Measurements from ENCODE around the gene STON2. TPM values are rescaled to one million over a fixed set of nuclear protein-coding genes. Genes with fewer than 3 reads are reported as not detected.
"Not testable (repeated sequence)": the region's sequence is repeated elsewhere in the genome, so short reads cannot be mapped to it uniquely, and the experiment has no call there.

Gene STON2
- total RNA-seq, 2 experiments from 2014 or later: 0.30 to 0.37 TPM

GRCh38 chr14:81243499-81243898 is 156.6 kb downstream of the STON2 start:
- no peak overlapping the region for H3K4me3 Mint-ChIP-seq
- H3K36me3 Mint-ChIP-seq: peaks cover 6% of the 10 kb centered on the region
- H3K4me1 Mint-ChIP-seq: no peaks in the 10 kb centered on the region
- H3K27ac Mint-ChIP-seq: no peak overlapping the region
- H3K9me3 Mint-ChIP-seq: peaks cover 13% of the 10 kb centered on the region
- peaks cover 5% of the 10 kb centered on the region for H3K27me3 Mint-ChIP-seq
- no peak for DNase-seq

DNA sequence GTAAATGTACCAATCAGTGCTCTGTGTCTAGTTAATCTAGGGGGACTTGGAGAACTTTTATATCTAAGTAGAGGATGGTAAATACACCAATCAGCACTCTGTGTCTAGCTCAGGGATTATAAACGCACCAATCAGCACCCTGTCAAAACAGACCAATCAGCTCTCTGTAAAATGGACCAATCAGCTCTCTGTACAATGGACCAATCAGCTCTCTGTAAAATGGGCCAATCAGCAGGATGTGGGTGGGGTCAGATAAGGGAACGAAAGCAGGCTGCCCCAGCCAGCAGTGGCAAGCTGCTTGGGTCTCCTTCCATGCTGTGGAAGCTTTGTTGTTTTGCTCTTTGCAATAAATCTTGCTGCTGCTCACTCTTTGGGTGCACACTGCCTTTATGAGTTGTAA is 163.3 kb downstream of the STON2 start:
- H3K27me3 Mint-ChIP-seq, H3K36me3 Mint-ChIP-seq, H3K4me1 Mint-ChIP-seq, H3K27ac Mint-ChIP-seq, H3K4me3 Mint-ChIP-seq, H3K9me3 Mint-ChIP-seq, DNase-seq: not testable (repeated sequence)

DNA sequence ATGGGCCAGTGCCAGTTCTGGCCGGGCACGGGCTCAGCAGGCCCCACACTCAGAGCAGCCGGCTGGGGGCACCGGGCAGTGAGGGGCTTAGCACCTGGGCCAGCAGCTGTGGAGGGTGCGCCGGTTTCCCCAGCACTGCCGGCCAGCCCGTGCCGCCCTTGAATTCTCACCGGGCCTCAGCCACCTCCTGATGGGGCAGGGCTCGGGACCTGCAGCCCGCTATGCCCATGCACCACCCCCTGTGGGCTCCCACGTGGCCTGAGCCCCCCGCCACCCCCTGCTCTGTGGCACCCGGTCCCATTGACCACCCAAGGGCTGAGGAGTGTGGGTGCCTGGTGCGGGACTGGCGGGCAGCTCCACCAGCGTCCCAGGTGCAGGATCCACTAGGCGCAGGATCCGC is 164.0 kb downstream of the STON2 start:
- Mint-ChIP-seq H3K9me3 (no peaks in the 10 kb centered on the region), H3K4me3 (no peak overlapping the region), H3K27me3 (no peaks in the 10 kb centered on the region), H3K27ac (no peak overlapping the region), H3K36me3 (no peaks in the 10 kb centered on the region), H3K4me1 (peaks cover 3% of the 10 kb centered on the region)
- DNase-seq: no peak

DNA sequence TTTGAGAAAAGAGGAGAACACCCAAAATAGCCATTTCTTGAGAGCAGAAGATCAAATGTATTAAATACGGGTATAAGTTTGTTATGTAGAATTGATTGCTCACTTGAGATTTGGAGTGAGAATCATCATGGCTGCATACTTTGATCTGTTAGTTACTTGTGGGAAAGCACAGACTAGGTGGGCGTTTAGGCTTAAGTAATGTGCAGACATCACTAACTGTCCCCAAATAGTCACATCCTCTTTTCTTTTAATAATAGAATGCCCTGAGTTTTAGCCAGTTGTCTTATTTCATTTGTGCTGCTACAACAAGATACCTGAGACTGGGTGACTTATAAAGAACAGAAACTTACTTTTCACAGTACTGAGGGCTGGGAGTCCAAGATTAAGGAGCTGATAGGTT is 165.0 kb downstream of the STON2 start:
- Mint-ChIP-seq H3K36me3 (no peaks in the 10 kb centered on the region), H3K27me3 (no peaks in the 10 kb centered on the region), H3K27ac (no peak overlapping the region), H3K4me3 (no peak overlapping the region), H3K9me3 (no peaks in the 10 kb centered on the region), H3K4me1 (peaks cover 3% of the 10 kb centered on the region)
- DNase-seq: no peak

GRCh38 chr14:81234278-81234677 is 165.8 kb downstream of the STON2 start:
- no peak for DNase-seq
- Mint-ChIP-seq H3K27ac (no peak overlapping the region), H3K27me3 (no peaks in the 10 kb centered on the region)

DNA sequence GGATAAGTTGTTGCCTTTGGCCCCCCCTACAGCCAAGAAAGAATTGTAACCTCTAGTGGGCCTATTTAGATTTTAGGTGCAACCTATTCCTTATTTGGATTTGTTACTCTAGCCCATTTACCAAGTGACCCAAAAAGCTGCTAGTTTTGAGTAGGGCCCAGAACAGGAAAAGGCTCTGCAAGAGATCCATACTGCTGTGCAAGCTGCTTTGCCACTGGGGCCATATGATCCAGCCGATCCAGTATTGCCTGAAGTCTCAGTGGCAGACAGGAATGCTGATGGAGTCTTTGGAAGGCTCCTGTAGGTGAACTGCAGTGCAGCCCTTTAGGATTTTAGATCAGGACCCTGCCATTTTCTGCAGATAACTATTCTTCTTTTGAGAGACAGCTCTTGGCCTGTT is 166.5 kb downstream of the STON2 start:
- peaks cover 3% of the 10 kb centered on the region for H3K4me1 Mint-ChIP-seq
- no peaks in the 10 kb centered on the region for H3K27me3 Mint-ChIP-seq
- H3K4me3 Mint-ChIP-seq: no peak overlapping the region
- no peaks in the 10 kb centered on the region for H3K9me3 Mint-ChIP-seq
- DNase-seq: no peak
- no peaks in the 10 kb centered on the region for H3K36me3 Mint-ChIP-seq
- no peak overlapping the region for H3K27ac Mint-ChIP-seq

More at GRCh38 chr14:81234278-81234677, 165.8 kb downstream of the STON2 start:
- Mint-ChIP-seq H3K36me3 (no peaks in the 10 kb centered on the region), H3K4me1 (peaks cover 3% of the 10 kb centered on the region), H3K4me3 (no peak overlapping the region), H3K9me3 (no peaks in the 10 kb centered on the region)

DNA sequence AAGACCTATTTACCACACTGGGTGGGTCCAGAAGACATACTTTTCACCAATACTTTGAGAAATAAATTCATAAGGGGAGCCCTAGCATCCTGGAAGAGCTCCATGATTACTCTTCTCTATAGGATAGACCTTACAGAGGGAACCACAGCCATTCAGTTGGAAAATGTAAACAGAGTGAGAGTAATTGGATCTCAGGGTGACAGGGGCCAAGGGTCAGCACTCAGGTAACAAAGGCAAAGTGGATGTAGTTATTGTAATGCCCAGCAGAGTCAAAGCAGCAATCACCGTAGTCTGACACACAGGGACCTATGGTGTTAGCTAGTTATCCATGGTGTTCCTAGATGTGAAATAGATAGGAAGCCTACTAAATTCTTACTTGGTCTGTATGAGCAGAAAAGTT is 168.6 kb downstream of the STON2 start:
- peaks cover 3% of the 10 kb centered on the region for H3K4me1 Mint-ChIP-seq
- H3K9me3 Mint-ChIP-seq: no peaks in the 10 kb centered on the region
- no peak overlapping the region for H3K27ac Mint-ChIP-seq

GRCh38 chr14:81224222-81224621 is 175.9 kb downstream of the STON2 start:
- no peak overlapping the region for H3K4me3 Mint-ChIP-seq
- H3K4me1 Mint-ChIP-seq: peaks cover 6% of the 10 kb centered on the region

More for the DNA sequence above, 168.6 kb downstream of the STON2 start:
- no peaks in the 10 kb centered on the region for H3K36me3 Mint-ChIP-seq
- H3K4me3 Mint-ChIP-seq: no peak overlapping the region
- no peaks in the 10 kb centered on the region for H3K27me3 Mint-ChIP-seq
- no peak for DNase-seq

DNA sequence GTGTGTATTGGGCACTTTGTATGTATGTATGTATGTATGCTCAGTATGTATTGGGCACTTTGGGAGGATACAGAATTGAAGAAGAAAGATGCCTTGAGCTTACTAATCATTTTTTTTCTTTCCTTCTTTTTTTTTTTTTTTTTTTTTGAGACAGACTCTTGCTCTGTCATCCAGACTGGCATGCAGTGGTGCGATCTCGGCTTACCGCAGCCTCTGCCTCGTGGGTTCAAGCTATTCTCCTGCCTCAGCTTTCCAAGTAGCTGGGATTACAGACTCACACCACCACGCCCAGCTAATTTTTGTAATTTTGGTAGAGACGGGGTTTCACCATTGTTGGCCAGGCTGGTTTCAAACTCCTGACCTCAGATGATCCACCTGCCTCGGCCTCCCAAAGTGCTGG is 176.3 kb downstream of the STON2 start:
- H3K27ac Mint-ChIP-seq, DNase-seq, H3K27me3 Mint-ChIP-seq, H3K4me1 Mint-ChIP-seq, H3K9me3 Mint-ChIP-seq, H3K4me3 Mint-ChIP-seq: not testable (repeated sequence)
- H3K36me3 Mint-ChIP-seq: peaks cover 12% of the 10 kb centered on the region

More at GRCh38 chr14:81224222-81224621, 175.9 kb downstream of the STON2 start:
- Mint-ChIP-seq H3K27ac (no peak overlapping the region), H3K36me3 (peaks cover 10% of the 10 kb centered on the region), H3K27me3 (peaks cover 4% of the 10 kb centered on the region), H3K9me3 (no peaks in the 10 kb centered on the region)
- DNase-seq: no peak

DNA sequence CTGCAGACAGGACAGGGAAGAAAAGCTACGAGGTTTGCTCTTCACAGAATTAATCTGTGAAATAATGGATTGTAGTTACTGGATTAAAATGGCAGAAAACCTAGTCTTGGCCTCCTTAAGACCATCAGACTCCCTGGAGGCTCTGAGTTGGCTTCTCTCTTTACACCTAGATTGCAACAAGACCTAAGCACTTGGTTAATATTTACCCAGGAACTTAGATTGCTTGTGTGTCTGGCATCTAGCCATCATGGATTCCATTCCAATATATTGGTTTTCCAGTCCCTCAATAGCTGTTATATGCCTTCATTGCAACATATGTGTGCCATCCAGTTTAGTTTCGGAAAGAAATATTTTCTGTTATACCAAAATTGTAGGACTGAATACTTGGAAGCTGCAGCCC is 177.4 kb downstream of the STON2 start:
- DNase-seq: no peak
- H3K27ac Mint-ChIP-seq: no peak overlapping the region
- H3K27me3 Mint-ChIP-seq: peaks cover 4% of the 10 kb centered on the region
- peaks cover 12% of the 10 kb centered on the region for H3K36me3 Mint-ChIP-seq
- no peaks in the 10 kb centered on the region for H3K9me3 Mint-ChIP-seq
- H3K4me3 Mint-ChIP-seq: no peak overlapping the region
- H3K4me1 Mint-ChIP-seq: peaks cover 12% of the 10 kb centered on the region

DNA sequence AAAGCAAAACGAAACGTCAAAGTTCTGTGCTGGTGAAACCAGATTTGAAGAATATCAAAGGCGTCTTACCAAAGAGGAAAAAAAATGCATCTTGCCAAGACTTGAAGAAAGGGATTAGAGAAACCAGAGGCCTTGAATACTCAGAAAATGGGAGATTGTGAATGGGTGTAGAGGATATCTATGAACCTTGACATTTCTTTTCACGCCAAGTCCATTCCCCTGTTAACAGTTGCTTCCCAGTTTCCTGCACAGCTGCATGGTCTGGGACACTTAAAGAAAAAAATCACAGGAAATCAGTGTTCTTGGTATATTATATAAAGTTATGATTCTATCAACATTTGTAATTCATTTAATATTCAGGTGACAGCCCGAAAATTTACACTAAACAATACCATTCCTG is 178.0 kb downstream of the STON2 start:
- peaks cover 4% of the 10 kb centered on the region for H3K27me3 Mint-ChIP-seq
- peaks cover 16% of the 10 kb centered on the region for H3K4me1 Mint-ChIP-seq
- peak overlapping the region; percentile 91 for H3K4me3 Mint-ChIP-seq
- no peaks in the 10 kb centered on the region for H3K9me3 Mint-ChIP-seq
- H3K27ac Mint-ChIP-seq: peak overlapping the region; percentile 98
- peaks cover 12% of the 10 kb centered on the region for H3K36me3 Mint-ChIP-seq
- DNase-seq: no peak

GRCh38 chr14:81221579-81222102 is 178.5 kb downstream of the STON2 start:
- Mint-ChIP-seq H3K36me3 (peaks cover 14% of the 10 kb centered on the region), H3K9me3 (no peaks in the 10 kb centered on the region), H3K4me3 (peak overlapping the region; percentile 91), H3K4me1 (peaks cover 21% of the 10 kb centered on the region), H3K27me3 (peaks cover 4% of the 10 kb centered on the region), H3K27ac (peak overlapping the region; percentile 98)
- DNase-seq: no peak

DNA sequence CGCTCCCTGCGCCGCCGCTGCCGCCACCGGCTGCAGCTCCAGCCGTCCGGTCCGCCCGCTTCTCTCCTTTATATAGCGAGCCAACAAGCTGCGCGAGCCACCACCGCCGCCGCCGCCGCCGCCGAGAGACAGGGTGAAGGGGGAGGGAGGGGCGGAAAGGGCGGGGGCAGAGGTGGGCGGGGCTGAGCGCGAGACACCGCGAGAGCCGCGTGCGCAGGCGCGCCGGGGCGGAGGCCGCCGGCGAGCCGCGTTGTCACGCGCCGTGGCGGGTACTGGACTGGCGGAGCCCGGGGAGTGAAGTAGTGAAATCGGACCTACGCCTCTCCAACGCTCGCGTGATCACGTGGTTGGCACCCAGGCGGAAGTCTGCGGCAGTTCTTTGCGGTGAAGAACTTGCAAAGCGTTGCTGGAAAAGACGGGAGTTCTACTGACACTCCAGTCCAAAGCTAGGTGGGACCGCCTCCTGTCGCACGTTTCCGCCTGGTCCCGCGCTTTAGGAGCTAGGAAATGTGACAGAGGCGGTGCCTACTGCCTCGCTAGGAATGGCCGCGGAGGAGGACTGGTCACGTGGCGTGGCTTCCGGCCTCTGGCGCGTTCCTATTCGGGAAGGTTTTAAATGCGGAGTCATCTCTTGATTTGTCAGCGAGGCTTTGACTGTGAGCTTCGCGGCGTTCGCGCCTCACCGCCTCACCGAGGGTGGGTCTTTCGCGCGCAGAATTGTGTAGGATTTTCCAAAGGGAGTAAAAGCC is 179.1 kb downstream of the STON2 start, which contains the start of gene GTF2A1:
Gene GTF2A1 (minus strand): TSS at position 130 of the 749 bp plus-strand sequence. CDS start 441 bp downstream, outside the sequence.
- DNase-seq: peak; percentile 95
- Mint-ChIP-seq H3K36me3 (peaks cover 18% of the 10 kb centered on the region), H3K27me3 (peaks cover 4% of the 10 kb centered on the region), H3K9me3 (no peaks in the 10 kb centered on the region), H3K4me1 (peaks cover 24% of the 10 kb centered on the region), H3K4me3 (peak within 1 kb of the TSS; percentile 100), H3K27ac (peak within 1 kb of the TSS; percentile 100)

- peak overlapping the region; percentile 98 for H3K27ac Mint-ChIP-seq
- H3K27me3 Mint-ChIP-seq: peaks cover 4% of the 10 kb centered on the region
- peaks cover 23% of the 10 kb centered on the region for H3K36me3 Mint-ChIP-seq
- peaks cover 24% of the 10 kb centered on the region for H3K4me1 Mint-ChIP-seq
- no peak for DNase-seq
- H3K4me3 Mint-ChIP-seq: peak overlapping the region; percentile 91
- no peaks in the 10 kb centered on the region for H3K9me3 Mint-ChIP-seq
These were observed 179.6 kb downstream of the STON2 start for GRCh38 chr14:81220580-81220829.

DNA sequence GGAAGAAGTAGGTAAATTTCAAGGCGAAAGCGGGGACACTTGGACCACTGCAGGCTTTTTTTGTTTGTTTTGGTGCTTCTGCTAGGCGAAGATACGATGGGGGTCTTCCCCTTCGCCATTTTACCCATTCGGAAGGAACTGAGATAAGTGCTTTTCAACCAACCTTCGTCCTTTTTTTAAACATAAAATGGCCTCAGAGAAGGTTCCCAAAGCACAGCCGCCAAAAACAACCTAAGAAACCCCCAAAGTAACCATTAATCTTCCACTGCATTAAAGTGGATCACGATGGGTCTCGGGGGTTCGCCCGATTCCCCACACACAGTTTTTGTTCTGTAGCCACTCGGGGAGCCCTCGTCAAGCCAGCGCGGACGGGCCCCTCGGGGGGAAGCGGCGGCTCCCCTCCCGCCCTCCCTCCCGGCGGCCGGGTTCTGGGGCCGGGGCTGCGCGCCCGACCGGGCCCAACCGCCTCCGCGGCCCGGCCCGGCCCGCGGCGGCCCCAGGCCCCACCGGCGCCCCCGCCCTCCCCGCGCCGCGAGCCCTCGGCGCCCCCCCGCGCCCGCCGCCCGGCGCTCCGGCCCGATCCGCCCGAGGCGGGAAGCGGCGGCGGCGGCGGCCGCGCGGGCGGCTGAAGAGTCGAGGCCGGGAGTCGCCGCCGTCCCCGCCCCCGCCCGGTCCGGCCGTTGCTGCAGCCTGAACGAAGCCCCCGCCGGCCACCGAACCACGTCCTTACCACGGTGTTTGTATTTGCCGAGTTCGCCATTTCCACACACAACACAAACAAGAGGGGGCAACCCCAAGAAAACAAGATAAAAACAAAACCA is 180.2 kb downstream of the STON2 start:
- Mint-ChIP-seq H3K4me1 (peaks cover 24% of the 10 kb centered on the region), H3K4me3 (peak overlapping the region; percentile 100), H3K36me3 (peaks cover 27% of the 10 kb centered on the region), H3K27me3 (peaks cover 4% of the 10 kb centered on the region), H3K9me3 (no peaks in the 10 kb centered on the region), H3K27ac (peak overlapping the region; percentile 100)
- DNase-seq: peak; percentile 44
